Gastrocnemius medialis (tissue), 4 donors: ENCODE measurements around the gene ENOX2.

Source experiments
- CTCF ChIP-seq, 5 experiments: fragments of 450-650 bp in 3 of 5; fragments of 200-600 bp in 2 of 5; sonication (generic) in 2 of 5; IDR thresholded peaks in 4 of 5; conservative IDR thresholded peaks in 1 of 5; 1 replicate in 4 of 5; 2 replicates in 1 of 5; pipeline ENCODE4 v1.5.1; 2016 to 2019; ENCODE audit warnings: antibody characterized with exemption in 5 of 5, mild to moderate bottlenecking in 3 of 5, moderate library complexity in 3 of 5
- POLR2A ChIP-seq, 2 donors: fragments of 450-650 bp; IDR thresholded peaks; one replicate each; pipeline ENCODE4 v1.6.1; 2017; ENCODE audit warnings: antibody characterized with exemption in 2 of 2, mild to moderate bottlenecking in 2 of 2, moderate library complexity in 2 of 2

GRCh38 chrX:130704053-130705038 lies 198.7 kb downstream of the ENOX2 start:
- no peak for TF ChIP-seq CTCF (IDR thresholded peaks at IDR 0.05 in 4 of 5, conservative IDR thresholded peaks at IDR 0.05 in 1 of 5)
- no peak for TF ChIP-seq POLR2A (IDR thresholded peaks at IDR 0.05)
